HG03025 (cell line): Measurements from ENCODE around the gene INSYN1.
"Not testable (repeated sequence)": the region's sequence is repeated elsewhere in the genome, so short reads cannot be mapped to it uniquely, and the experiment has no call there.

ENCODE experiments used
- ATAC-seq: cut with Tn5 transposase; IDR thresholded peaks from one replicate; pipeline ENCODE4 v1.9.1; 2021; ENCODE audit warnings: mild to moderate bottlenecking, moderate library complexity; ENCODE audit not compliant: unreplicated experiment, low FRiP score

Gene INSYN1

DNA sequence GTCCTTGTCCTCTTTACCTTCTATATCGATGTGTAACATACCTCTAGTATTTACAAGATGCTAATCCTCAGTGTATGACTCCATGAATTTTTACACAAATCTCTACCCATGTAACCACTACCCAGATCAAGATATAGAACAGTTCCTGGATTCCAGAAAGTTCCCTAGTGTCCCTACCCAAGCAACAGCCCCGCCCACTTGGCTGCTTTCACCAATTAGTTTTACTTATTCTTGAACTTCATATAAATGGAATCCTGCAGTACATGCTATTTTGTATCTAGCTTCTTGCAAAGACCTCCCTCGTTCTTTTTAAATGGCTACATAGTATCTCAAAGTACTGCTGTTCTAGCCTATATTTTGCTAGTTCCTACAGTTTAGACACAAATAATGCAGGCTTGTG lies 35.9 kb downstream of the INSYN1 start:
- ATAC-seq, result no peak

DNA sequence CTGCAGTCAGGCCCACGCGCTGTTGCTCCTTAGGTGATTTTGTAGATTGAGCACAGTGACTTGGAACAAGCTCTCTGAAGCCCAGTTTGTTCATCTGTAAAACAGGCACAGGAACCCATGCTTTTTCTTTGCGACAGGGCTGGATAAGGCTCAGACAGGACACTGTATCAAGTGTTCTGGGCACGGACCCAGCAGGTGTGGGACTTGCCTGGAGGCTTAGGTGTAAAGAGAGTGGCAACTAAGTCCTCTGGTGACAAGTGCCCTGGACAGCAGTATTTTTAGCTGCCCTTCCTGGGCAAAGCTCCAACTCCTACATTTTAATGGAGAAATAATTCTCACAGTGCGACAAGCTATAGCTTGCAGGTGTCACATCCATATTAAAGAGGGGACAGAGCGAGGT lies 36.7 kb downstream of the INSYN1 start:
- ATAC-seq, result no peak

DNA sequence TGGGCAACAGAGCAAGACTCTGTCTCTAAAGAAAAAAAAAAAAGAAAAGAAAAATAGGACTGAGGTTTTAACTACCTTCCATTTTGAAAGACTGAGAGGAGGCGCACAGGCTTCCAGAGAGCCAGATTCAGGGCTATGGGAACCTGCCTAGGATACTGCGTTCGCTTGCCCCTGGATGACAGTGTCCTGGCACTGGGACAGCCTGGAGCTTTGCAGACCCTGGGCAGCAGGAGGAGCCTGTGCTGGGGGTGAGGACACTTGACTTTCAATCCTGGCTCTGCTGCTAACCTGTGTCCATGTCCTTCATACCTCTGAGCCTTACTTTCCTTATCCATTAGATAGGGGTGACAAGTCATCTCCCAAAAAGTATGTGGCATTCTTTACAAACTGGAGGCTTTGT lies 37.7 kb downstream of the INSYN1 start:
- no peak for ATAC-seq

DNA sequence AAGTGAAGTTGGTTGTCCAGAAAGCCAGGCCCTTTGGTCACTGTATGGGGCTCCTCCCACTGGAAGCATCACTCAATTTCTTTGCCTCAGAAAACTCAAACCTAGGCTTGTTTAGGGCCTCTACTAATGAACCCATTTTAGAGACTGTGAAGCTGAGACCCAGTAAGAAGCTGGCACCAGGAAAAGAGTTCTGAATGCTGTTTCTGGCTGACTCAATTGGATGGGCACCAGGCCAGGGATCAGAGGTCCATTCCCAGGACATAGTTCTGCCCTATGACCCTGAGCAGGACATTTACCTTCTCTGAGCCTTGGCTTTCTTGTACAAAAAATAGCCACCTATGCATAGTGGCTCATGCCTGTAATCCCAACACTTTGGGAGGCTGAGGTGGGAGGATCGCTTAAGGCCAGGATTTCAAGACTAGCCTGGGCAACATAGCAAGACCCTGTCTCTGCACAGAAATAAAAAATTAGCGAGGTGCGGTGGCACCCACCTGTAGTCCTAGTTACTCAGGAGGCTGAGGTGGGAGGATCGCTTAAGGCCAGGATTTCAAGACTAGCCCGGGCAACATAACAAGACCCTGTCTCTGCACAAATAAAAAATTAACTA lies 38.4 kb downstream of the INSYN1 start:
- no peak for ATAC-seq

DNA sequence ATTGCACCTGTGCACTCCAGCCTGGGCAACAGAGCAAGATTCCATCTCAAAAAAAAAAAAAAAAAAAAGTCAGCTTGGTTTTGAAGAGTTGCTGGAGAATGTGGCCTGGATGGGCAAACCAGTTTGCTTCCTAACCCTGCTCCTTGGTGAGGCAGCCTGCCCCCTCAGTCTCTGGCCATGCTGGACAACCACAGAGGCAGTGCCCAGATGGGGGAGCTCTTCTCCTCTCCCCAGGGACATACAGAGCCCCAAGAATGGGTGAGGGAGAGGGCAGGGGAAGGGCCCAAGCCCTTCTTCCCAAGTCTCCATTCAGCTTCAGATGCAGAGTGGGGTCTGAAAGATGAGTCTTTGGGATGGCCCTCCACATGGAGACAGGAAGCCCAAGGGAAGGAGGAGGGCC lies 41.0 kb downstream of the INSYN1 start:
- ATAC-seq, result no peak

DNA sequence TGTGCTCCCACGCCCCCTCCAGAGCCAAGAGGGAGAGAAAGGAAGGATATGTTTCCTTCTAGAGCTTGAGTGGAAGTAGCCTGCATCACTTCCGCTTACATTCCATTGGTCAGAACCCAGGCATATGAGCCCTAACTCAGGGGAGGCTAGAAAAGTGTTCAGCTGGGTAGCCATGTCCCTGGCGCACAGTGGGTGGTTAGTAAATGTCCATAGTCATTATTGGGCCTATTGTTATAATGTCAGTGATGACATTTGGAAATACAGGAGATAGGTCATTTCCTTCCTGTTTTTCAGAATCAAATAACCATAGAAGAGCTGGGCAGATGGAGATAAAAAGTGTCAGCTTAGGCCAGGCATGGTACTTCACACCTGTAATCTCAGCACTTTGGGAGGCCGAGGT lies 41.6 kb downstream of the INSYN1 start:
- no peak for ATAC-seq

DNA sequence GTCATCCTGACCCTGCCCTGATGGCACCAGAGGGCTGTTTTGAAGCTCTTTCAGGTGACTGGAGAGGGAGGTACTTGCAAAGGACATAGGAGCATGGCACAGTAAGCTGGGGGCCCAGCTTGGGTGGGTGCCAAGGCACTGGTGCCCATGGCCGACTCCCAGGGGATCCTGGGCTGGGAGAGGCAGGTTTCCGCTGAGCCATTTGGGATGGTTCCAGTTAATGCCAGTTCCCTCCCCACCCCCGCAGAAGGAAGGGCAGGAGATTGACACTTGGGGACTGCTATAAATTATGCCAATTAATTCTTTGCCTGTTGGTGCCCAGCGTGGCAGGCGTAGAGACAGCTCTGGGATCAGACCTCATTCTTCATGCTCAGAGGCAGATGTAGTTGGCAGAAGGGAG lies 42.8 kb downstream of the INSYN1 start:
- ATAC-seq, result no peak

DNA sequence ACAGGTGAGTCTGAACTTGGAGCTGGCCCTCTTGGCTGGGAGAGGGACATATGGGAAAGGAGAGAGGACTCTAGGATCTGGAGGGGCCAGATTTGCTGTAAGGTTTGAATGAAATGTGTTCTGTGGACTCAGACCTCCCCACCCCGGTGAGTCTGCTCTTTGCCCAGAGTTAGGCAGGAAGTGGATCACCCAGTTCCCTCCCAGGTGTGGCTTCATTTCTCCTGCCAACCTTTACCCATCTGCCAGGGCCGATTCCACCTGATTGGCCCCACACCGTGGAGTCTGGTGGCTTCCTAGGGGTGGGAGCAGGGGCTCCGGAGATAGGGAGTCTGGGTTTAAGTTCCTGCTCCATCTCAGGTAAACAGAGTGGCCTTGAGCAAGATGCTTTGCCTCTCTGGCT lies 43.5 kb downstream of the INSYN1 start:
- no peak for ATAC-seq

DNA sequence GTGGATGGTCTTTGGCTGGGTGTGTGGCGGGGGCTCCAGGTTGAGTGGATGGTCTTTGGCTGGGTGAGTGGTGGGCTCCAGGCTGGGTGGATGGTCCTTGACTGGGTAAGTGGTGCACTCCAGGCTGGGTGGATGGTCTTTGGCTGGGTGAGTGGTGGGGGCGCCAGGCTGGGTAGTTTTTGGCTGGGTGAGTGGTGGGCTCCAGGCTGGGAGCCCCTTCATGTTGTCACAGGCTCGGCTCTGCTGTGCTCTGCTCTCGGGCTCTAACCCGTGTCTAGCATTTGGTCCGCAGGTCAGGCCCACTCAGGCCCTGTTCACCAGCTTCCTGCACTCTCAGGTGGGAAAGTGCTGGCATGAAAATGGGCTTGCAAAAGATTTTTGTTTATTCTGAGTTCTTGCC lies 43.9 kb downstream of the INSYN1 start:
- no peak for ATAC-seq

DNA sequence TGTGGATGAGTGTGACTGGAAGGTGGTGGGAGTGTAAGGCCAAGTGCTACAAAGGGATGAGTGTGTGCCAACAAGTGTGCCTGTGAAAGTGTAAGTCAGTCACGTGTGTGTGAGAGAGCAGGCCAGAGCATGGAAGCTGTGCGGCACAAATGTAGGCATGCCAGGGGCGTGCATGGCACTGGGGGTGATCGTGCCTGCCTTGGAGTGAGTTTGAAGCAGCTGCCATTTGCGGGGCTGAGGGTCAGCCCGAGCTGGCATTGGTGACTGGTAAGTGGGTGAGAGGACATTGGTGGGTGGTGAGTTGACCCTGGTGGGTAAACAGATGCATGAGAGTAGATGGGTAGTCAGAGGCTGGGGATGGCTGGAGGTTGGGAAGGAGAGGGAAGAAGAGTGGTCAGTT lies 44.5 kb downstream of the INSYN1 start:
- ATAC-seq, result no peak

DNA sequence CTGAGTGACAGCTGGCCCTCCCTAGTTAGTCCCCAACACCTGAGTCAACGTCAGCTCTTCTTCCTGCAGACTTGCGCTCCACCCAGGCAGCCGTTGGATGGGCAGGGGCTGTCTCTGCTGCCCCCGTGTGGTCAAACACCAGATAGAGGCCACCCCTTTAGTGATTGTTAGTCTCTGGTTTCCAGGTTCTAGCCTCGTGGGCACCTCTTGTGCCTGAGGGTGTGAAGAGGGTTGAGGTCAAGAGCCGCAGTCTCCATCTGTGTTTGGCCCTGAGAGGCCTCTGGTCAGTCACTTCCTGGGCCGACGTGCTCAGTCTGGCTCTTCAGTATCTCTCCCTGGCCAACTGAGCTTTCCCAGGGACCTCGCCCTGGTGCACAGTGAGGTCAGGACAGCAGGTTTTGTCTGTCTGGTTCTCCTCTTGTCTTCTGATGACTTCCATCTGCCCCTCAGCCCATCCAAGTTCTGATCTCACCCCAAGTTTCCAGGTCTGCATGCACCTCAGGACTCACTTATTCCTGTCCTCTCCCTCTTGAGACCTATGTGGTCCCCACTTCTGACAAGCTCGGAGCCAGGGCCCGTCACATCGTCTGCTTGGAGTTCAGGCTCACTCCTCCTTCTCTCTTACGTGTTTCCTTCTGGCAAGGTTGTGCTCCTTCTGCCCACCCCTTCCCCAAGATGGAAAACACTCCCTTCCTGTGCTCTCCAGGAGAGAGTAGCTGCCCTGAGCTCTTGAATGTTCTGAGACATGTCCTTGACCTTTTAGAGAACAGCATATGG lies 48.1 kb downstream of the INSYN1 start:
- ATAC-seq, result no peak

DNA sequence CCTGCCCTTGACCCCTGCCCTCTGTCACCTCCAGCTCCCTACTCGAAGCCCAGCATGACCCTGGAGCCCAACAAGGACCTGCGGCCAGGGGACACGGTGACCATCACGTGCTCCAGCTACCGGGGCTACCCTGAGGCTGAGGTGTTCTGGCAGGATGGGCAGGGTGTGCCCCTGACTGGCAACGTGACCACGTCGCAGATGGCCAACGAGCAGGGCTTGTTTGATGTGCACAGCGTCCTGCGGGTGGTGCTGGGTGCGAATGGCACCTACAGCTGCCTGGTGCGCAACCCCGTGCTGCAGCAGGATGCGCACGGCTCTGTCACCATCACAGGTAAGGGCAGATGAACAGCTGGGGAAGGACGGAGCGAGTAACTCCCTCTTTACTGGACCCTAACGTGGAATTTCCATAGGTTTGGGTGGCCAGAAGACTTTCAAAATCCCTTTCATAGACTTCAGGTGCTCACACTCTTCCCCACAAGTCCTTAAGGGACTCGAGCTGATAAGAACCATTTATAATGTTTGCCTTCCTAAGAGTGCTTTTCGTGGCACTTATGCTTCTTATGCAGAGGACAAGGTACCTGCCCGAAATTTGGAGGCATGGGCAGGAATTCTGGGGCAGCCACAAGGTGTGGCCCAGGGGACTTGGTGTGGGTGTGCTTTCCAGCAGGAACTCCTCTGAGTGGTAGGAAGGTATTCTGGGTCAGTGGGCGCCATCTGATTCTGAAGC lies 48.8 kb downstream of the INSYN1 start:
- ATAC-seq, result not testable (repeated sequence)

DNA sequence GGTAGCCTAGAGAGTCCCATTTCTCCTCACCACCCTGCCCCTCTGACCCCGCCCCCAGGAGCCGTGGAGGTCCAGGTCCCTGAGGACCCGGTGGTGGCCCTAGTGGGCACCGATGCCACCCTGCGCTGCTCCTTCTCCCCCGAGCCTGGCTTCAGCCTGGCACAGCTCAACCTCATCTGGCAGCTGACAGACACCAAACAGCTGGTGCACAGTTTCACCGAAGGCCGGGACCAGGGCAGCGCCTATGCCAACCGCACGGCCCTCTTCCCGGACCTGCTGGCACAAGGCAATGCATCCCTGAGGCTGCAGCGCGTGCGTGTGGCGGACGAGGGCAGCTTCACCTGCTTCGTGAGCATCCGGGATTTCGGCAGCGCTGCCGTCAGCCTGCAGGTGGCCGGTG lies 49.5 kb downstream of the INSYN1 start:
- not testable (repeated sequence) for ATAC-seq

DNA sequence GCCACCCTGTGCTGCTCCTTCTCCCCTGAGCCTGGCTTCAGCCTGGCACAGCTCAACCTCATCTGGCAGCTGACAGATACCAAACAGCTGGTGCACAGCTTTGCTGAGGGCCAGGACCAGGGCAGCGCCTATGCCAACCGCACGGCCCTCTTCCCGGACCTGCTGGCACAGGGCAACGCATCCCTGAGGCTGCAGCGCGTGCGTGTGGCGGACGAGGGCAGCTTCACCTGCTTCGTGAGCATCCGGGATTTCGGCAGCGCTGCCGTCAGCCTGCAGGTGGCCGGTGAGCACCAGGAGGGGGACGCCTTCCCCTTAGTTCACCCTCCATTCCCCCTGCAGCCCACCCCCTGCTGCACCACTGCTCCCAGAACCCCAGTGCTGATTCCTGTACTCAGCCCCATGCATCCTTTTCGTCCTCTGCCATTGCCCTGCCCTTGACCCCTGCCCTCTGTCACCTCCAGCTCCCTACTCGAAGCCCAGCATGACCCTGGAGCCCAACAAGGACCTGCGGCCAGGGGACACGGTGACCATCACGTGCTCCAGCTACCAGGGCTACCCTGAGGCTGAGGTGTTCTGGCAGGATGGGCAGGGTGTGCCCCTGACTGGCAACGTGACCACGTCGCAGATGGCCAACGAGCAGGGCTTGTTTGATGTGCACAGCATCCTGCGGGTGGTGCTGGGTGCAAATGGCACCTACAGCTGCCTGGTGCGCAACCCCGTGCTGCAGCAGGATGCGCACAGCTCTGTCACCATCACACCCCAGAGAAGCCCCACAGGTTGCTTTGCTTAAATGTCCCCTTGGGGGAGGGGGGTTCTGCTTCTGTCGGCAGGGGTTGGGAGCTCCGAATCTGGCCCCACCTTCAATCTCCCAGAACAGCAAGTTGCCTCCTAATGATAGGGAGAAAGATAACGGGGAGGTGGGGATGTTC lies 50.6 kb downstream of the INSYN1 start:
- ATAC-seq, result not testable (repeated sequence)

DNA sequence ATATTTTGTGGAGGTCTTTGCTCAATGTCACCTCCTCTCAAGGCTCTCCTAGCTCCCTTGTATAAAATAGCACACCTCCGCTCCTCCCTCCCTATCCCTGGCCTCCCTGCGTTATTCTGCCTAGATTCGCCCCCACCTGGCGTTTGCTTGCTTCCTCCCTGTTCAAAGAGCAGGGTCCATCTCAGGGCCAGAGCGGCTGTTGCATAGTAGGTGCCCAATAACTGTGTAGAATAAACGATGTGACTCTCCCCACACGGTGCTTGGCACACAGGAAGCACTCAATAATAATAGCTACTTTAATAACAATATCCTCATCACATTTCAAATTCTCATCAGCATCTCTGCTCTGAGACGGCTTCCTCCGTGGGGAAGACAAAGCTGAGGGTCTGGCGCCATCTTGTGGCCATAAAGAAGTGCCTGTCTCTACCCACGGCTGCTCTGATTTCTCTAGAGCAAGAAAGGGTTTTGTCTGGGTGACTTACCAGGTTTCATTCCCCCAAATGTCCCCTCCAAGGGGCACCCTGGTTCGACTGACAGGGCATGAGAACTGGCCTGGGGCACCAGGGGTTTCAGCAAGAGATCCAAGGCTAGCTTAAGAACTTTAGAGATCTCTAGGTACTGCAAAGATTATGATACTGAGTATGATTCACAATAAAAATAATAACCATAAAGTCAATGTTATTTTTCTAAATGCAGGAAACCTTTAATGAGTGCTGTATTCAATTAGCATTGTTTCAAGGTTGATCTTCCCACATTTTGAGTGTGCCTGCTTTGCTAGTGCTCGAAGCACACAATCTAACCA lies 52.9 kb downstream of the INSYN1 start:
- no peak for ATAC-seq

DNA sequence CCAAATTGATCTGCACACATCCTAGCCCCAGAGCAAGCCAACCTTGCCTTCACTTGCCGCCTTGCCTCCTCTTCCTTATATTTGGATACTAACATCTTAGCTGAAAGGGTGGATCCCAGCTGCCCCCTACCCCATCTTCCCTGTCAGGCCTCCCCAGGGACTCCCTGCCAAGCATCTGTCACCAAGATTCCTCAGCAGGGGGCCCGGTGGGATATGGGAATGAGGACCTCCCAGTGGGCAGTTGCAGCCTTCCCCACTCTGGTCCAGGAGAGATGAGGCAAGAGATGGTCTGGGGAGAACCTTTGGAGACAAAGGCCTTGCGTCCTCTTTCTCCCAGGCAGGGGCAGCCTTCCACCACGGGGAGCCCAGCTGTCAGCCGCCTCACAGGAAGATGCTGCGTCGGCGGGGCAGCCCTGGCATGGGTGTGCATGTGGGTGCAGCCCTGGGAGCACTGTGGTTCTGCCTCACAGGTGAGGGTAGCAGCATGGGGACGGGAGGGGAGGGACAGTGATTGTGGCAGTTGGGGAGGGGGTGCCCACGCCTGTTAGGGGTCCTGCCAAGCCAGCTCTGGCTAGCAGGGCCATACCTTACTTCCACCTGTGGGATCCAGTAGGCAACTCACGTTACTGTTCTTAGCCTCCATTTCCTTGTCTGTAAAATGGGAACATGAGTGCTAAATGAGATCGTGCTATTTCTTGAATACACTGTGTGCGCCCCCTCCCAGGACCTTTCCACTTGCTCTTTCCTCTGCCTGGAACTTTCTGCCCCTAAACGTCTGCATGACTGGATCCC lies 53.7 kb downstream of the INSYN1 start:
- ATAC-seq, result no peak

DNA sequence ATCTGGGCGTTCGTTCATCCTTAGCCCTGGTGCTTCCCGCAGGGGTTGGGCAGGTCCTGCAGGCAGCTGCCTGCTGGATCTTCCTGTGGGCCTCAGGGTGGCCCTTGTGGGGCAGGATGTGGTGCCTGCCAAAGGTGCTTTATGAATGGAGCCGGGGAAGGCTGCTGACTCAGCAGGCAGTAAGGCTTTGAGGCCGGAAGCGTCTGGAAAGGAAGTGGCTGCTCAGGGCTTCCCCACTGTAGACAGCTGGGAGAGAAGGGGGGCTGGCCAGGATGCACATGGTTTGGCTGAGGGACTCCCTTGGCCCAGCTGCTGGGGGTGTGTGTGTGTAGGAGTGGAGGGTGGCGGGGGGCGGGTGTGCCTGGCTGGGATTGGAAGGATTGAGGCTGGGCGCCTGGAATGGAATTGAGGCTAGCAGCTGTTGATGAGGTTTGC lies 56.1 kb downstream of the INSYN1 start:
- no peak for ATAC-seq

DNA sequence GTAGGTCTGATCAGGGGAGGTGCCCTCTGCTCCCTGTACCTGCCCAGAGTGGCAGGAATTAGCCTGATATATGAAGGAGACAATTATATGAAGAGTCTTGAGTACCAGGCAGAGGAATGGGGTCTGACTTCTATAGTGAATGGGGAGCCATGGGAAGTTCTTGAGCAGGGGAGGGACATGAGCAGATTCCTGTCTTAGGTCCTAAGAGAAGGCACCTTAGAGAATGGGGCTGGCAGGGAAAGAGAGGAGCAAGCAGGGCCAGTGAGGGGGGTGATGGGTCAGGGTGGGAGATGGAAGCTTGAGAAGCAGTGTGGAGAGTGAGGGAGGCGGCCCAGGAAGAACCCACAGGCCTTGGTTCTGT lies 56.5 kb downstream of the INSYN1 start:
- no peak for ATAC-seq
